SU-DHL-6 (cell line): Measurements from ENCODE around the gene PKIB.

Experiments used
- CTCF ChIP-seq: fragments of 200-600 bp; sonication (generic); IDR thresholded peaks from one replicate; pipeline ENCODE4 v1.5.1; 2017; ENCODE audit warnings: antibody characterized with exemption, mild to moderate bottlenecking, low read length, moderate library complexity; ENCODE audit not compliant: insufficient read depth, poor library complexity, severe bottlenecking
- EZH2phosphoT487 ChIP-seq: fragments of 200-600 bp; sonication (generic), shearing (Covaris generic); conservative IDR thresholded peaks from 2 replicates; pipeline ENCODE4 v1.6.1; 2018; ENCODE audit warnings: mild to moderate bottlenecking, antibody characterized with exemption, low read length, moderate library complexity, mixed read lengths

- TF ChIP-seq EZH2phosphoT487 (no peak), CTCF (no peak)
Measured at GRCh38 chr6:122610690-122611455, 668 bp downstream of the PKIB start.
